ENCODE results near the gene GALNT18. TPM values are rescaled to one million over a fixed set of nuclear protein-coding genes. Genes with fewer than 3 reads are reported as not detected.

GALNT18 gene
- total RNA-seq, 1 donor from 2014 or later, result 12.9 TPM

DNA sequence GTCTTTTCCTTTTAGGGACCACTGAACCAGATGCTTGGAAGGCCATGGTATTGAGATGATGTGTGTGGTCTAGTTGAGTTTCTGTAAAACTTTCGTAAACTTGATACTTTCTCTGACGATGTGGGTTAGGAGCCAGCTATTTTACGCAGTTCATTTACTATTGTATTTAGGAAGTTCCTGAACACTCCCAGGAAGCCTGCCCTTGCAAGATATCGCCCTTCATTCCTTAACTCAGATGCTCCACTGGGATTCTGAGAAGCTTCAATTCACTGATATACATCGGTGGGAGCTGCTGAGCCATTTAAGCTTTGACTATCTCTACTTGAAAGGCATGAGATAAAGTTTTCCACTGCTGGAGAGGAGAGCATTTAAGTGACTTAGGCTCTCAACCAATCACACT, 390.0 kb downstream of the GALNT18 start:
- DNase-seq, result no peak

DNA sequence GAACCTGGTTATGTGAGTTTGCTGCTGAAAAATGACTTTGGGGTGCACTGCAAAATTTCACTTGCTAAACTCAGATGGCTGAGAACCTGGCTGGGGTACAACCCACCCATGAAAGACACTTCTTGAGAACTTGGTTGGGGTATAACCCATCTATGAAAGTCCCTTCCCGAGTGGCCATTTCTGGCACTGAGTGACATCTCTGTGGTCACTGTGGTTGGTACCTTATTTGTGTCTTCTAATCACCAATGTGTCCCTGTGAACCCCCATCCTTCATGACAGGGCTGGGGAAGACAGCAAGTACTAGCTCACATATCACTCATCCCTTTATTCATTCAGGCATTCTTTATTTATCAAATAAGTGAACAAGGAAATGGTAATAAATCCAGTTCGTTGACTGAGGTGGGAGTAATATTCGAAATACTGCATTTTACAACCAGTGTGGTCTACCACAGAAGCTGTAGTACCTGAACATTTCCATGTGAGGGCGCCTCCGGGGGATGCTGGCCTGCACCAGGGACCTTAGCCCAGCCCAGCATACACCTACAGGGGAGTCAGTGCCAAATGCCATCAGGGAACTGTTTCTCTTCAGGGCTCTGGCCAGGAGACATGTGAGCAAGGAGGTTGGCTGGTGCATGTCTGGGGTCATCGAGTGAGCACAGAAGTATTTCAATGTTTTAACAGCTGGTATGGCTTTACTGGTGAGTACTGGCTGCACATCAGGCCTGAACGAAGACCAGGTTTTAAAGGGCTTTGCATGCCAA, 390.8 kb downstream of the GALNT18 start:
- DNase-seq, result no peak

GRCh38 chr11:11230087-11230486, 391.7 kb downstream of the GALNT18 start:
- DNase-seq, result no peak

DNA sequence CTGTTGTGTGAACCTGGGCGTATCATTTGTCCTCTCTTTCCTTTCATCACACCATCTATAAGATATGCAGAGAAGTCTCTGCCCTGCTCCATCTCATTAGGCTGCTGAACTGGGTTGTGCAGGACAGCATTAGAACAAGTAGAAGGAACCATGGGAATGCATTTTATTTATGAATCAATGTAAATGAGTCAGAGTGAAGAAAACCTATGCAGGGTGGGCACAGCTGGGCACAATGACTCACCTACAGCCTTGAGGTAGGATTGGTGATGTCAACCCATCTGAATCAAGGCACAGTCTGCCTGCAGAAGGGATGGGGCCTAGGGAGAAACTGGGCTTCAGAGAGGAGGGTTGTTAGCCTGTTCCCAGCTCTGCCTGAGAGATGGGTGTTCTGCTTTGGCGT, 392.2 kb downstream of the GALNT18 start:
- DNase-seq, result no peak

DNA sequence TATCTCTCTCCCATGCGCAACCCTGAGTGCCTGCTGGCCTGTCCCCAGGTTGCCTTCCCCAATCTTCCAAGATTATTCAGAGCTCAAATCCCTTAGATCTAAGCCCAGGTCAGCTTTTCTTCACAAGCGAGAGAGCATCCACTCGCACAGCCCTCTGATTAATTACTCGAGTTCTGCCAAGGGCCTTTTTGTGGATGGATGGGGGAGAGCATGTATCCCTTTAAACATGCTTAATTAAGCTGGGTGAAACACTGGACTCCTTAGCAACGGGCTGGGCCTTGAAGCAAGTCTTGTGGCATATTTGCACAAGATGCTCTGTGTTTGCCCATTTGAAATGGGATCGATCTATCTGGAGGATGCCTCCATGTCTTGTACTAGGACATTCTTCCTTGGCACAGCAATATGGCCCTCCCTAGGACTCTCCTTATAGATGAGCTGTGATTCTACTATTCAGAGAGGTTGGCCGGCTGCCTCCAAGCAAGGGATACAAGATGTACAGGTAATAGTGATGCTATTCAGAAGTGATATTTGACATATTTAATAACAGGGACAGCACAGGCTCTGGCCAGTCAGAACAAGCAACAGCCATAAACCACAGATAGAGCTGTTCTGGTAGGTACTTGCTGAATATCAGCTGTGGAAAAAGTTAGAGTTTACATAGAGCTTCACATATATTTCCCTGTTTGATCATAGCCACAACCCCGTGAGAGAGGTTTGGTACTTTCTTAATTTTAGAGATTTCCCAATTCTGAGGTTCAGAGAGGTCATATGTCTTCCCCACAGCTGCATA, 394.3 kb downstream of the GALNT18 start:
- DNase-seq, result no peak

Small RNAs within 50 kb of the gene (small RNA-seq; reads per million reads assigned to genes)
- gene MIR4299 (ENCODE audit: low replicate concordance), result not detected

Other genes starting within 250 kb of the GALNT18 start
- 121 TPM for gene USP47, start 220.0 kb upstream of the GALNT18 start, total RNA-seq

Data from skin of body (tissue), 3 donors.